ENCODE data around the gene FBXL19.
"Not testable (repeated sequence)": the region's sequence is repeated elsewhere in the genome, so short reads cannot be mapped to it uniquely, and the experiment has no call there.

Gene FBXL19

DNA sequence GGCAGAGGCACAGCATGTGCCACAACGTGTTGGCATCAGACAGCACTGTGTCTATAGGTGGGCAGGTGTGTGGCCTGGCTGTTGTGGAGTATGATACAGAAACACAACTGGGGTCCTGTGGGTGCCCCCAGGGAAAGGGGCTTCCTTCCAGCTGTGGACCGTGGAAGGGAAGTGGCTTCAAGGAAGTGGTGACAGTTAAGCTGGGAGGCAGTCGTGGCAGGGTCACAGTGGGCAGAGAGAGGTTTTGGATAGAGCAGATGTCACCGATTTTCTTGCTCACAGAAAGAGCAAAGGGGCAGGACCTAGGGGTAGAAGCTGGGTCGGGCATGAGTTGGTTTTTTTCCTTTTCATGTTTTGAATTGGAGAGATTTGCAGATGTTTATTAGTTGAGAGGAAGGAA lies 14.3 kb downstream of the FBXL19 start:
- POLR2A ChIA-PET, result interaction anchor here (1.1 kb wide), 1 partner anchor 166 kb away, joined by 3 read pairs; no protein-coding TSS in a partner anchor

DNA sequence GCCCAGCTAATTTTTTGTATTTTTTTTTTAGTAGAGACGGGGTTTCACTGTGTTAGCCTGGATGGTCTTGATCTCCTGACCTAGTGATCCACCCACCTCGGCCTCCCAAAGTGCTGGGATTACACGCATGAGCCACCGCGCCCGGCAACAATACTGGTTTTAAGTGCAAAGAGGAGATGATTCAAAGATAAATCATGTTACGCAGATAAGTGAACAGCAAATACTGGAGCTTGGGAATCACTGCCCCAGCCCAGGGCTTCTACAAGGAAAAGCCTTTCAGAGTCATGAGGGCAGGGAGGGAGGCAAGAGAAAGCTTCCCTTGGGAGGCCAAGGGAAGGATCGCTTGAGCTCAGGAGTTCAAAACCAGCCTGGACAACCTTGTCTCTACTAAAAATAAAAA lies 16.2 kb downstream of the FBXL19 start:
- H3K36me3 ChIP-seq (ENCODE audit: control insufficient read depth in 2 of 2, insufficient read depth in 1 of 2, low read length in 2 of 2), result peaks cover 23 to 80% of the 10 kb centered on the region in 2 experiments; a peak in 2 of 3 replicates
- not testable (repeated sequence) for H3K4me3 ChIP-seq (ENCODE audit: low read depth, low read length); H3K9me3 ChIP-seq (ENCODE audit: control insufficient read depth, insufficient read depth, low read depth, low read length); H3K27ac ChIP-seq (ENCODE audit: extremely low read depth, low read depth, low read length); H3K4me1 ChIP-seq (ENCODE audit: control insufficient read depth, insufficient read depth, low read length)
- CTCF ChIA-PET, result interaction anchor here (1.2 to 6.5 kb wide), 3 partner anchors 14 to 125 kb away, joined by 5 to 74 read pairs (median 58); no protein-coding TSS in a partner anchor
- POLR2A ChIA-PET, result interaction anchor here (0.7 to 3.7 kb wide), 2 partner anchors 12 kb away, joined by 3 to 15 read pairs; no protein-coding TSS in a partner anchor

More for the DNA sequence above, 14.3 kb downstream of the FBXL19 start:
- Histone ChIP-seq H3K4me1 (ENCODE audit: control insufficient read depth, insufficient read depth, low read length) (no peaks in the 10 kb centered on the region), H3K4me3 (ENCODE audit: low read depth, low read length) (no peak overlapping the region), H3K9me3 (ENCODE audit: control insufficient read depth, insufficient read depth, low read depth, low read length) (no peaks in the 10 kb centered on the region), H3K27ac (ENCODE audit: extremely low read depth, low read depth, low read length) (no peak overlapping the region), H3K36me3 (ENCODE audit: control insufficient read depth in 2 of 2, insufficient read depth in 1 of 2, low read length in 2 of 2) (peaks cover 17 to 81% of the 10 kb centered on the region in 2 experiments; a peak in 2 of 3 replicates)
- no peak for TF ChIP-seq ZNF175 (tag by site-specific recombination; IDR thresholded peaks at IDR 0.05)
- TF ChIP-seq ZNF23 (tag by site-specific recombination; IDR thresholded peaks at IDR 0.05; ENCODE audit: borderline replicate concordance), result no peak
- no peak for TF ChIP-seq ZNF266 (tag by site-specific recombination; IDR thresholded peaks at IDR 0.05; ENCODE audit: low read depth)
- TF ChIP-seq, protein P1, sequence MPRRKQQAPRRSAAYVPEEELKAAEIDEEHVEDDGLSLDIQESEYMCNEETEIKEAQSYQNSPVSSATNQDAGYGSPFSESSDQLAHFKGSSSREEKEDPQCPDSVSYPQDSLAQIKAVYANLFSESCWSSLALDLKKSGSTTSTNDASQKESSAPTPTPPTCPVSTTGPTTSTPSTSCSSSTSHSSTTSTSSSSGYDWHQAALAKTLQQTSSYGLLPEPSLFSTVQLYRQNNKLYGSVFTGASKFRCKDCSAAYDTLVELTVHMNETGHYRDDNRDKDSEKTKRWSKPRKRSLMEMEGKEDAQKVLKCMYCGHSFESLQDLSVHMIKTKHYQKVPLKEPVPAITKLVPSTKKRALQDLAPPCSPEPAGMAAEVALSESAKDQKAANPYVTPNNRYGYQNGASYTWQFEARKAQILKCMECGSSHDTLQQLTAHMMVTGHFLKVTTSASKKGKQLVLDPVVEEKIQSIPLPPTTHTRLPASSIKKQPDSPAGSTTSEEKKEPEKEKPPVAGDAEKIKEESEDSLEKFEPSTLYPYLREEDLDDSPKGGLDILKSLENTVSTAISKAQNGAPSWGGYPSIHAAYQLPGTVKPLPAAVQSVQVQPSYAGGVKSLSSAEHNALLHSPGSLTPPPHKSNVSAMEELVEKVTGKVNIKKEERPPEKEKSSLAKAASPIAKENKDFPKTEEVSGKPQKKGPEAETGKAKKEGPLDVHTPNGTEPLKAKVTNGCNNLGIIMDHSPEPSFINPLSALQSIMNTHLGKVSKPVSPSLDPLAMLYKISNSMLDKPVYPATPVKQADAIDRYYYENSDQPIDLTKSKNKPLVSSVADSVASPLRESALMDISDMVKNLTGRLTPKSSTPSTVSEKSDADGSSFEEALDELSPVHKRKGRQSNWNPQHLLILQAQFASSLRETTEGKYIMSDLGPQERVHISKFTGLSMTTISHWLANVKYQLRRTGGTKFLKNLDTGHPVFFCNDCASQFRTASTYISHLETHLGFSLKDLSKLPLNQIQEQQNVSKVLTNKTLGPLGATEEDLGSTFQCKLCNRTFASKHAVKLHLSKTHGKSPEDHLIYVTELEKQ (tag by site-specific recombination; IDR thresholded peaks at IDR 0.05; ENCODE audit: borderline replicate concordance), result no peak
- TF ChIP-seq ZNF600 (tag by site-specific recombination; IDR thresholded peaks at IDR 0.05), result 0 out of 2 replicates have a peak, but pooled peaks have one; percentile 28
- no peak for TF ChIP-seq HOXD13 (CRISPR knock-in tag; IDR thresholded peaks at IDR 0.05; ENCODE audit: borderline replicate concordance)
- TF ChIP-seq, protein P2, sequence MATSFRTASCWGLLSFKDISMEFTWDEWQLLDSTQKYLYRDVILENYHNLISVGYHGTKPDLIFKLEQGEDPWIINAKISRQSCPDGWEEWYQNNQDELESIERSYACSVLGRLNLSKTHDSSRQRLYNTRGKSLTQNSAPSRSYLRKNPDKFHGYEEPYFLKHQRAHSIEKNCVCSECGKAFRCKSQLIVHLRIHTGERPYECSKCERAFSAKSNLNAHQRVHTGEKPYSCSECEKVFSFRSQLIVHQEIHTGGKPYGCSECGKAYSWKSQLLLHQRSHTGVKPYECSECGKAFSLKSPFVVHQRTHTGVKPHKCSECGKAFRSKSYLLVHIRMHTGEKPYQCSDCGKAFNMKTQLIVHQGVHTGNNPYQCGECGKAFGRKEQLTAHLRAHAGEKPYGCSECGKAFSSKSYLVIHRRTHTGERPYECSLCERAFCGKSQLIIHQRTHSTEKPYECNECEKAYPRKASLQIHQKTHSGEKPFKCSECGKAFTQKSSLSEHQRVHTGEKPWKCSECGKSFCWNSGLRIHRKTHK (tag by site-specific recombination; IDR thresholded peaks at IDR 0.05), result no peak
- CTCF ChIA-PET, result interaction anchor here (0.7 to 0.8 kb wide), 2 partner anchors 14 to 19 kb away, joined by 3 read pairs; no protein-coding TSS in a partner anchor

DNA sequence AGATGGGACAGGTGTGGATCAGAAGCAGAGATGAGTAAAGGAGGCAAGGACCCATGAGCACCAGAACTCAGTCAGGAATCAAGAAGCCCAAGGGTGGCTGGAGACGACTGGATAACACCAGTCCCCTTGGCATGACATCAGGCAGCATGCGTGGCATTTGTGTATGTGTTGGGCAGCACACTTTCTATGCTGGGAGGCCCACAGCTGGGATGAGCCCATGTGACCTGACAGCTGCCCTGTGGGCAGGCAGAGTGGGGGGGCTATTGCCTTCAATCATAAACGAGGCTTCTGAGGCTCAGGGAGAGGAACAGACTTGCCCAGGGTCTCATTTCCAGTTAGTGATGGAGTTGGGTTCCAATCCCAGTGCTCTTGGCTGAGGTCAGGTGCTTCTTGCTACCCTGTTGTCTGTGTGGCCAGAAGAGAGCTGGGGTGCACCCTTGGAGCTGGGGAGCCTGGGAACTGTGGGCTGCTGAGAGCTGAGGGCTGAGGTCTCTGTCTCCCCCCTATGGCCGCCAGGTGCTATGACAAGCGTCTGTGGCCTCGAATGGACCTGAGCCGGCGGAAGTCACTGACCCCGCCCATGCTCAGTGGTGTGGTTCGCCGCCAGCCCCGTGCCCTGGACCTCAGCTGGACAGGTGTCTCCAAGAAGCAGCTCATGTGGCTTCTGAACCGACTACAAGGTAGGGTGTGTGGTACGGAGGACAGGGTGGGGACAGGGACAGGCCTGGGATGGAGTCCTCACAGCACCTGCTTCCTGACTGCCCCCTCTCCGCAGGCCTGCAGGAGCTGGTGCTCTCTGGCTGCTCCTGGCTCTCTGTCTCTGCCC lies 18.4 kb downstream of the FBXL19 start:
- POLR2A ChIA-PET, result interaction anchor here (0.6 to 3.7 kb wide), 9 partner anchors 12 to 224 kb away, joined by 3 to 15 read pairs (median 4); partner anchors contain the start of genes FBXL19, KAT8 and SETD1A
- H3K9me3 ChIP-seq (ENCODE audit: control insufficient read depth, insufficient read depth, low read depth, low read length), result no peaks in the 10 kb centered on the region
- H3K36me3 ChIP-seq (ENCODE audit: control insufficient read depth in 2 of 2, insufficient read depth in 1 of 2, low read length in 2 of 2), result peaks cover 28 to 73% of the 10 kb centered on the region in 2 experiments; a peak in 2 of 3 replicates
- CTCF ChIA-PET, result interaction anchor here (0.6 to 6.5 kb wide), 33 partner anchors 8 to 926 kb away, joined by 3 to 74 read pairs (median 3); partner anchors contain the start of gene SETD1A
- no peaks in the 10 kb centered on the region for H3K4me1 ChIP-seq (ENCODE audit: control insufficient read depth, insufficient read depth, low read length)
- H3K4me3 ChIP-seq (ENCODE audit: low read depth, low read length), result no peak overlapping the region
- H3K27ac ChIP-seq (ENCODE audit: extremely low read depth, low read depth, low read length), result no peak overlapping the region
- TF ChIP-seq BCL11B (tag by site-specific recombination; IDR thresholded peaks at IDR 0.05; ENCODE audit: low read depth), result no peak
- no peak for TF ChIP-seq ZNF830 (tag by site-specific recombination; IDR thresholded peaks at IDR 0.05; ENCODE audit: low read depth)
- TF ChIP-seq, protein P3, sequence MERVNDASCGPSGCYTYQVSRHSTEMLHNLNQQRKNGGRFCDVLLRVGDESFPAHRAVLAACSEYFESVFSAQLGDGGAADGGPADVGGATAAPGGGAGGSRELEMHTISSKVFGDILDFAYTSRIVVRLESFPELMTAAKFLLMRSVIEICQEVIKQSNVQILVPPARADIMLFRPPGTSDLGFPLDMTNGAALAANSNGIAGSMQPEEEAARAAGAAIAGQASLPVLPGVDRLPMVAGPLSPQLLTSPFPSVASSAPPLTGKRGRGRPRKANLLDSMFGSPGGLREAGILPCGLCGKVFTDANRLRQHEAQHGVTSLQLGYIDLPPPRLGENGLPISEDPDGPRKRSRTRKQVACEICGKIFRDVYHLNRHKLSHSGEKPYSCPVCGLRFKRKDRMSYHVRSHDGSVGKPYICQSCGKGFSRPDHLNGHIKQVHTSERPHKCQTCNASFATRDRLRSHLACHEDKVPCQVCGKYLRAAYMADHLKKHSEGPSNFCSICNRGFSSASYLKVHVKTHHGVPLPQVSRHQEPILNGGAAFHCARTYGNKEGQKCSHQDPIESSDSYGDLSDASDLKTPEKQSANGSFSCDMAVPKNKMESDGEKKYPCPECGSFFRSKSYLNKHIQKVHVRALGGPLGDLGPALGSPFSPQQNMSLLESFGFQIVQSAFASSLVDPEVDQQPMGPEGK (tag by site-specific recombination; IDR thresholded peaks at IDR 0.05), result peak; percentile 80
- TF ChIP-seq ZNF585B (tag by site-specific recombination; IDR thresholded peaks at IDR 0.05), result no peak
- TF ChIP-seq, protein P4, sequence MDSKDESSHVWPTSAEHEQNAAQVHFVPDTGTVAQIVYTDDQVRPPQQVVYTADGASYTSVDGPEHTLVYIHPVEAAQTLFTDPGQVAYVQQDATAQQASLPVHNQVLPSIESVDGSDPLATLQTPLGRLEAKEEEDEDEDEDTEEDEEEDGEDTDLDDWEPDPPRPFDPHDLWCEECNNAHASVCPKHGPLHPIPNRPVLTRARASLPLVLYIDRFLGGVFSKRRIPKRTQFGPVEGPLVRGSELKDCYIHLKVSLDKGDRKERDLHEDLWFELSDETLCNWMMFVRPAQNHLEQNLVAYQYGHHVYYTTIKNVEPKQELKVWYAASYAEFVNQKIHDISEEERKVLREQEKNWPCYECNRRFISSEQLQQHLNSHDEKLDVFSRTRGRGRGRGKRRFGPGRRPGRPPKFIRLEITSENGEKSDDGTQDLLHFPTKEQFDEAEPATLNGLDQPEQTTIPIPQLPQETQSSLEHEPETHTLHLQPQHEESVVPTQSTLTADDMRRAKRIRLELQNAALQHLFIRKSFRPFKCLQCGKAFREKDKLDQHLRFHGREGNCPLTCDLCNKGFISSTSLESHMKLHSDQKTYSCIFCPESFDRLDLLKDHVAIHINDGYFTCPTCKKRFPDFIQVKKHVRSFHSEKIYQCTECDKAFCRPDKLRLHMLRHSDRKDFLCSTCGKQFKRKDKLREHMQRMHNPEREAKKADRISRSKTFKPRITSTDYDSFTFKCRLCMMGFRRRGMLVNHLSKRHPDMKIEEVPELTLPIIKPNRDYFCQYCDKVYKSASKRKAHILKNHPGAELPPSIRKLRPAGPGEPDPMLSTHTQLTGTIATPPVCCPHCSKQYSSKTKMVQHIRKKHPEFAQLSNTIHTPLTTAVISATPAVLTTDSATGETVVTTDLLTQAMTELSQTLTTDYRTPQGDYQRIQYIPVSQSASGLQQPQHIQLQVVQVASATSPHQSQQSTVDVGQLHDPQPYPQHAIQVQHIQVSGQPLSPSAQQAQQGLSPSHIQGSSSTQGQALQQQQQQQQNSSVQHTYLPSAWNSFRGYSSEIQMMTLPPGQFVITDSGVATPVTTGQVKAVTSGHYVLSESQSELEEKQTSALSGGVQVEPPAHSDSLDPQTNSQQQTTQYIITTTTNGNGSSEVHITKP (tag by site-specific recombination; IDR thresholded peaks at IDR 0.05), result 0 out of 2 replicates have a peak, but pooled peaks have one; percentile 13
- TF ChIP-seq SP7 (tag by site-specific recombination; IDR thresholded peaks at IDR 0.05), result peak; percentile 45; the same call in 1 of the 2 replicates
- peak; percentile 10; the same call in 1 of the 2 replicates for TF ChIP-seq ZFHX2 (tag by site-specific recombination; conservative IDR thresholded peaks at IDR 0.05)
- 0 out of 2 replicates have a peak, but pooled peaks have one; percentile 28 for TF ChIP-seq ZNF2 (tag by site-specific recombination; IDR thresholded peaks at IDR 0.05)
- no peak for TF ChIP-seq WT1 (tag by site-specific recombination; IDR thresholded peaks at IDR 0.05)
- TF ChIP-seq ZNF48 (tag by site-specific recombination; IDR thresholded peaks at IDR 0.05), result no peak
- TF ChIP-seq TRIM28 (IDR thresholded peaks at IDR 0.05; ENCODE audit: borderline replicate concordance, low read length), result peak; percentile 50; the same call in 1 of the 2 replicates
